BLaER1 (cell line): ENCODE measurements around the gene LRRC32.

Experiments
- H3K27ac ChIP-seq: shearing (Covaris generic); formaldehyde crosslinking; 2 replicates; pipeline ENCODE4 v1.8.1; 2022
- H3K27me3 ChIP-seq: shearing (Covaris generic); formaldehyde crosslinking; 2 replicates; pipeline ENCODE4 v1.8.1; 2022
- H3K36me3 ChIP-seq: shearing (Covaris generic); formaldehyde crosslinking; 2 replicates; pipeline ENCODE4 v1.8.1; 2022
- H3K4me1 ChIP-seq: shearing (Covaris generic); formaldehyde crosslinking; 2 replicates; pipeline ENCODE4 v1.8.1; 2022
- H3K4me2 ChIP-seq: shearing (Covaris generic); formaldehyde crosslinking; 2 replicates; pipeline ENCODE4 v1.8.1; 2022
- H3K4me3 ChIP-seq: shearing (Covaris generic); formaldehyde crosslinking; 2 replicates; pipeline ENCODE4 v1.8.1; 2022
- H3K9ac ChIP-seq: shearing (Covaris generic); formaldehyde crosslinking; 2 replicates; pipeline ENCODE4 v1.8.1; 2022
- H3K9me3 ChIP-seq: shearing (Covaris generic); formaldehyde crosslinking; 2 replicates; pipeline ENCODE4 v1.8.1; 2022
- H4K20me1 ChIP-seq: shearing (Covaris generic); formaldehyde crosslinking; 2 replicates; pipeline ENCODE4 v1.8.1; 2022
- Cebpa-rat ChIP-seq: shearing (Covaris generic); IDR thresholded peaks from 2 replicates; pipeline ENCODE4 v1.8.1; 2022

Gene LRRC32

GRCh38 chr11:76659672-76660532 lies 10.6 kb downstream of the LRRC32 start:
- peak overlapping the region; percentile 33 for H3K4me2 ChIP-seq
- H4K20me1 ChIP-seq, result peaks cover 16% of the 10 kb centered on the region; the same call in 1 of the 2 replicates
- TF ChIP-seq Cebpa-rat, result no peak
- no peak overlapping the region for H3K4me3 ChIP-seq
- H3K36me3 ChIP-seq, result peaks cover 12% of the 10 kb centered on the region; the same call in 1 of the 2 replicates
- H3K9me3 ChIP-seq, result no peaks in the 10 kb centered on the region
- peaks cover 6% of the 10 kb centered on the region; the same call in 1 of the 2 replicates for H3K27me3 ChIP-seq
- peaks cover 89% of the 10 kb centered on the region for H3K4me1 ChIP-seq
- H3K9ac ChIP-seq, result no peak overlapping the region
- H3K27ac ChIP-seq, result no peak overlapping the region

GRCh38 chr11:76658651-76659650 lies 11.6 kb downstream of the LRRC32 start:
- peaks cover 89% of the 10 kb centered on the region for H3K4me1 ChIP-seq
- peak overlapping the region; percentile 58; the same call in 1 of the 2 replicates for H3K4me2 ChIP-seq
- 0 out of 2 replicates have a peak, but pooled peaks cover 7% of the 10 kb centered on the region for H4K20me1 ChIP-seq
- peaks cover 12% of the 10 kb centered on the region; the same call in 1 of the 2 replicates for H3K36me3 ChIP-seq
- peaks cover 6% of the 10 kb centered on the region; the same call in 1 of the 2 replicates for H3K27me3 ChIP-seq
- H3K27ac ChIP-seq, result no peak overlapping the region
- no peak overlapping the region for H3K4me3 ChIP-seq
- TF ChIP-seq Cebpa-rat, result no peak
- no peak overlapping the region for H3K9ac ChIP-seq
- no peaks in the 10 kb centered on the region for H3K9me3 ChIP-seq

- Histone ChIP-seq H3K27ac (no peak overlapping the region), H3K9me3 (no peaks in the 10 kb centered on the region), H3K4me1 (peaks cover 84% of the 10 kb centered on the region), H4K20me1 (0 out of 2 replicates have a peak, but pooled peaks cover 7% of the 10 kb centered on the region), H3K4me2 (peak overlapping the region; percentile 58), H3K27me3 (peaks cover 6% of the 10 kb centered on the region; the same call in 1 of the 2 replicates), H3K36me3 (peaks cover 12% of the 10 kb centered on the region; the same call in 1 of the 2 replicates), H3K9ac (no peak overlapping the region), H3K4me3 (no peak overlapping the region)
- TF ChIP-seq Cebpa-rat, result no peak
These were observed 12.3 kb downstream of the LRRC32 start for GRCh38 chr11:76658231-76658630.

- peaks cover 78% of the 10 kb centered on the region for H3K4me1 ChIP-seq
- peak overlapping the region; percentile 58 for H3K4me2 ChIP-seq
- H3K36me3 ChIP-seq, result peaks cover 12% of the 10 kb centered on the region; the same call in 1 of the 2 replicates
- H3K9ac ChIP-seq, result no peak overlapping the region
- no peak for TF ChIP-seq Cebpa-rat
- H3K4me3 ChIP-seq, result no peak overlapping the region
- H3K27me3 ChIP-seq, result peaks cover 6% of the 10 kb centered on the region; the same call in 1 of the 2 replicates
- no peaks in the 10 kb centered on the region for H3K9me3 ChIP-seq
- H4K20me1 ChIP-seq, result 0 out of 2 replicates have a peak, but pooled peaks cover 7% of the 10 kb centered on the region
- no peak overlapping the region for H3K27ac ChIP-seq
These were observed 13.1 kb downstream of the LRRC32 start for GRCh38 chr11:76657187-76658170.

- H4K20me1 ChIP-seq, result 0 out of 2 replicates have a peak, but pooled peaks cover 7% of the 10 kb centered on the region
- no peaks in the 10 kb centered on the region for H3K9me3 ChIP-seq
- peaks cover 6% of the 10 kb centered on the region; the same call in 1 of the 2 replicates for H3K27me3 ChIP-seq
- peak overlapping the region; percentile 58 for H3K4me2 ChIP-seq
- H3K4me1 ChIP-seq, result peaks cover 72% of the 10 kb centered on the region
- H3K27ac ChIP-seq, result no peak overlapping the region
- H3K4me3 ChIP-seq, result no peak overlapping the region
- no peak overlapping the region for H3K9ac ChIP-seq
- peaks cover 12% of the 10 kb centered on the region; the same call in 1 of the 2 replicates for H3K36me3 ChIP-seq
- TF ChIP-seq Cebpa-rat, result no peak
These were observed 13.9 kb downstream of the LRRC32 start for GRCh38 chr11:76656571-76657081.

GRCh38 chr11:76656050-76656531 lies 14.5 kb downstream of the LRRC32 start:
- no peak overlapping the region for H3K27ac ChIP-seq
- H3K4me1 ChIP-seq, result peaks cover 71% of the 10 kb centered on the region
- peaks cover 12% of the 10 kb centered on the region; the same call in 1 of the 2 replicates for H3K36me3 ChIP-seq
- 0 out of 2 replicates have a peak, but pooled peaks cover 7% of the 10 kb centered on the region for H4K20me1 ChIP-seq
- peak overlapping the region; percentile 58 for H3K4me2 ChIP-seq
- 0 out of 2 replicates have a peak overlapping the region, but pooled peaks have one; percentile 21 for H3K9ac ChIP-seq
- no peaks in the 10 kb centered on the region for H3K9me3 ChIP-seq
- H3K27me3 ChIP-seq, result peaks cover 6% of the 10 kb centered on the region; the same call in 1 of the 2 replicates
- H3K4me3 ChIP-seq, result no peak overlapping the region
- no peak for TF ChIP-seq Cebpa-rat

GRCh38 chr11:76655501-76656049 lies 15.0 kb downstream of the LRRC32 start:
- Histone ChIP-seq H3K9me3 (no peaks in the 10 kb centered on the region), H3K4me1 (peaks cover 66% of the 10 kb centered on the region), H3K27me3 (peaks cover 6% of the 10 kb centered on the region; the same call in 1 of the 2 replicates), H3K36me3 (peaks cover 7% of the 10 kb centered on the region; the same call in 1 of the 2 replicates), H4K20me1 (0 out of 2 replicates have a peak, but pooled peaks cover 7% of the 10 kb centered on the region), H3K9ac (0 out of 2 replicates have a peak overlapping the region, but pooled peaks have one; percentile 21), H3K4me2 (peak overlapping the region; percentile 58; the same call in 1 of the 2 replicates), H3K27ac (no peak overlapping the region), H3K4me3 (no peak overlapping the region)
- no peak for TF ChIP-seq Cebpa-rat
